GM19035 (cell line): ENCODE results near the gene RPS15.

Source experiments
- ATAC-seq: cut with Tn5 transposase; IDR thresholded peaks from one replicate; pipeline ENCODE4 v1.9.1; 2021; ENCODE audit not compliant: unreplicated experiment

The RPS15 gene

GRCh38 chr19:1481893-1482360 lies 43.7 kb downstream of the RPS15 start:
- ATAC-seq: no peak

GRCh38 chr19:1482361-1483130 lies 44.4 kb downstream of the RPS15 start:
- ATAC-seq: no peak

GRCh38 chr19:1483131-1483978 lies 45.2 kb downstream of the RPS15 start:
- no peak for ATAC-seq

GRCh38 chr19:1483979-1484428 lies 45.8 kb downstream of the RPS15 start:
- ATAC-seq: no peak

- ATAC-seq: no peak
These were observed 48.8 kb downstream of the RPS15 start for GRCh38 chr19:1486720-1487575.

GRCh38 chr19:1487576-1488281 lies 49.5 kb downstream of the RPS15 start:
- no peak for ATAC-seq

- no peak for ATAC-seq
These were observed 50.0 kb downstream of the RPS15 start for GRCh38 chr19:1488282-1488601.

GRCh38 chr19:1489463-1490310 lies 51.5 kb downstream of the RPS15 start:
- ATAC-seq: no peak
